ENCODE results near the gene GNMT.

DNA sequence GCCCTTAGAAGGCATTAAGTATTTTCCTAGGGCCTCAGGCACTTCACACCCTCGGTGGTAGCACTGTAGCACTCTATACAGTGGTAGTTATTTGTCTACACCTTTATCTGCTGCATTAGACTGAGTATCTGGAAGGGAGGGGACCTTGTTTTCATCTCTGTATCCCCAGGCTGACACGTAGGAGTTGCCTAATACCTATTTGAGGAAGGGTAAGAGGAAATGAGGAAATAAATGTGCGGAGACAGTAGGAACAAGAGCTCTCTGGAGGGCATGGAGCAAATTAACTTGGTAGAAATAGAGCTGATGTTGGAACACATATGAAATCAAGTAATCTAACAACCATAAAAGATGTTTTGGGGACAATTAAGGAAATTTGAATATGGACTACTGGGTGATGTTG, 27.3 kb upstream of the GNMT start:
- no peak for TF ChIP-seq EZH2 (IDR thresholded peaks at IDR 0.05; ENCODE audit: borderline replicate concordance, low read length)
- TF ChIP-seq, protein P1, sequence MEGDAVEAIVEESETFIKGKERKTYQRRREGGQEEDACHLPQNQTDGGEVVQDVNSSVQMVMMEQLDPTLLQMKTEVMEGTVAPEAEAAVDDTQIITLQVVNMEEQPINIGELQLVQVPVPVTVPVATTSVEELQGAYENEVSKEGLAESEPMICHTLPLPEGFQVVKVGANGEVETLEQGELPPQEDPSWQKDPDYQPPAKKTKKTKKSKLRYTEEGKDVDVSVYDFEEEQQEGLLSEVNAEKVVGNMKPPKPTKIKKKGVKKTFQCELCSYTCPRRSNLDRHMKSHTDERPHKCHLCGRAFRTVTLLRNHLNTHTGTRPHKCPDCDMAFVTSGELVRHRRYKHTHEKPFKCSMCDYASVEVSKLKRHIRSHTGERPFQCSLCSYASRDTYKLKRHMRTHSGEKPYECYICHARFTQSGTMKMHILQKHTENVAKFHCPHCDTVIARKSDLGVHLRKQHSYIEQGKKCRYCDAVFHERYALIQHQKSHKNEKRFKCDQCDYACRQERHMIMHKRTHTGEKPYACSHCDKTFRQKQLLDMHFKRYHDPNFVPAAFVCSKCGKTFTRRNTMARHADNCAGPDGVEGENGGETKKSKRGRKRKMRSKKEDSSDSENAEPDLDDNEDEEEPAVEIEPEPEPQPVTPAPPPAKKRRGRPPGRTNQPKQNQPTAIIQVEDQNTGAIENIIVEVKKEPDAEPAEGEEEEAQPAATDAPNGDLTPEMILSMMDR (IDR thresholded peaks at IDR 0.05; ENCODE audit: low read length), result no peak
